ENCODE results near the gene ENO3.

ENO3 gene

DNA sequence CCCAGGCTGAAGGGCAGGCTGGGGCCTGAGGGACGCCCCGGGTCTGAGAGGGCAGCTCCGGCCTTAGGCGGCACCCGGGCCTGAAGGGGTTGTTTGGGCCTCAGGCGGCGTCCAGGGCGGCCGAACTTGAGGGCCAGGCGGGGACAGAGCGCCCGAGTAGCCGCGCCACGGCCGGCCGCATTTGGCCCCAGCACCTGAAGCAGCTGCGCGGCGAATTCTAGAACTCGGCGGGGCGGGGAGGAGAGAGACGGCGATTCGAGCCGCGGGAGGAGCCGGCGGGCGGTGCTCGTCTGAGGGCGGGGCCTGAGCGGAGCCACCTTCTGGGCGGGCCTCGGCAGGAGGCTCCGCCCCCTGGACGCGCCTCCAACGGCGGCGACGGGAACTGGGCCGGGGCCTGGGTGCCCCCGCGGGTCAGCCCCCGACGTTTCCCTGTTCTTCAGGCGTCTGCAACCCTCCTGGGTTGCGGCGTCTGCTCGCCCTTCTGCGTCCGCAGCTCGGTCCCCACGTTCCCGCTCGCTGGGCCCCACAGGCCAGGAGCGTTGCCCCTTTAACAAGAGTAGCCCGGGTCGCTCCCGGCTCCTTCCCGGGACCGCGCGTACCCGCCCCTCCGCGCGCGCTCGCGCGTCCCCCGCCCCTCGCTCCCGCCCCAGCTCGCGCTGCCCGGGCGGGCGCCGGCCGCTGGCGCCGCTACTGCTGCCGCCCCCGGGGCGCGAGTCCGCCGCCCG is 46.5 kb downstream of the ENO3 start, which contains the start of the genes INCA1 and KIF1C:
INCA1 (minus strand) TSS at position 221 of the 725 bp plus-strand sequence. CDS start 3,085 bp downstream, outside the sequence.
KIF1C (plus strand) TSS at position 649 of the 725 bp plus-strand sequence. CDS start 2,297 bp downstream, outside the sequence.
- DNase-seq (ENCODE audit: low spot score), result peak; percentile 100
- TF ChIP-seq CTCF (IDR thresholded peaks at IDR 0.05; ENCODE audit: extremely low read depth, missing control alignments), result no peak

DNA sequence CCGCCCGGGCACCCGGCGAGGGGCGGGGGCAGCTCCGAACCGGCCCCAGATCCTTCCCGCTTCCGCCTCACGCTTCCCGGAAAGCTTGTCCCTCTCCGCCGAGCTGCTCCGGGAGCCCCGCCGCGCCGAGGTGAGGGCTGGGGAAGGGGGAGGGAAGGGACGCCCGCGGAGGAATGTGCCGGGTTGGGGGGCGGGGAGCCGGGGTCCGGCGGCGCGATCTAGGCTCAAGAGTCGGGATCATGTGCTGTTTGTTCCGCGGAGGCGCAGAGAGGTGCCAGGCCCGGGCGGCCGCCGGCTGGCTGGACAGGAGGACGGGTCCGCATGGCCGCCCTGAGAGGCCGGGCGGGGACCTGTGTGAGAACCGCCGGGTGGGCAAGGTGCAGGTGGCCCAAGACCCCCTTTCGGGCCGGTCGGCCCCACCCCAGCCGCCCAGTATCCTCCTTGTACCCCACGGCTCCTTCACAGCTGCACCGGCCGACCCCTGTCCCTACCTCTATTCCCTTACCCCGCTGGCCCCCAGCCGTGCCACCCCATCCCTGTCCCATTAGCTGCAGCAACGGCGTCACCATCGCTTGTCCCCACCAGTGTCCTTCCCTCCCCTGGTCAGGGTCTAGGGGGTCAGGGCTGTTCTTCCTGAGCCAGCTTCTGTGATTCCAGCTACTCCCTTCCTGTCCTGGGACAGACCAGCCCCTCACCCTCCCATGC is 47.3 kb downstream of the ENO3 start:
- peak; percentile 32 for DNase-seq (ENCODE audit: low spot score)
- no peak for TF ChIP-seq CTCF (IDR thresholded peaks at IDR 0.05; ENCODE audit: extremely low read depth, missing control alignments)

GRCh38 chr17:4998732-4999429 is 48.0 kb downstream of the ENO3 start:
- peak; percentile 70 for DNase-seq (ENCODE audit: low spot score)
- TF ChIP-seq CTCF (IDR thresholded peaks at IDR 0.05; ENCODE audit: extremely low read depth, missing control alignments), result no peak

DNA sequence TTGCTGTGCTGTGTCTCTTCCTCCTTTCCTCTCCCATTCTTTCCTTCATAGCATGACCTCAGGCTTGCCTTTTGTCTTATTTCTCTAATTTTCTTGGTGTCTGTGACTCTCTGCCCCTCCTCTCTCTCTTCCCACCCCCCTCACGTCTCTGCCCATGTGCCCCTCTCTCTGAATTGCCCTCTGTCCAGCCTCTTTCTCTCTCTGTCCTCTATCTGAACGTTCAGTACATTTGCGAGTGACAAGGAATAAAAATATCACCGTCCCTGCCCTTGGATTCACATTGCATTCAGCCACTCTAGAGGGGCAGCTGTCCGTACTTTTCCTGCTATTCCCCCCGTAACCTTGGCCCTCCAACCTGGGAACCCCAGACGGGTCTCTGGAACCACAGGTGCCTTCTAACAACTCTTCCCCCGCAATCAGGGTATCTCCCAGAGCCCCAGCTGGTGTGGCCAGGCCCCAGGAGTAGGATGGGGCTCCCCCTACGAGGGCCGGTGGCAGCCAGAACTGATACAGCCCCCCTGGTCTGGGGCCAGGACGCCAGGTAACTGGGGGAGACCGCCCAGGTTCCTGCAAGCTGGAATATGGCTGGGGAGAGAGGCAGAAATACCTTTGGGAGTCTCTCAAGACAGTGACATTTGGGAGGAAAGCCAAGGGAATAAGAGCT is 48.6 kb downstream of the ENO3 start:
- DNase-seq (ENCODE audit: low spot score), result no peak
- TF ChIP-seq CTCF (IDR thresholded peaks at IDR 0.05; ENCODE audit: extremely low read depth, missing control alignments), result no peak

DNA sequence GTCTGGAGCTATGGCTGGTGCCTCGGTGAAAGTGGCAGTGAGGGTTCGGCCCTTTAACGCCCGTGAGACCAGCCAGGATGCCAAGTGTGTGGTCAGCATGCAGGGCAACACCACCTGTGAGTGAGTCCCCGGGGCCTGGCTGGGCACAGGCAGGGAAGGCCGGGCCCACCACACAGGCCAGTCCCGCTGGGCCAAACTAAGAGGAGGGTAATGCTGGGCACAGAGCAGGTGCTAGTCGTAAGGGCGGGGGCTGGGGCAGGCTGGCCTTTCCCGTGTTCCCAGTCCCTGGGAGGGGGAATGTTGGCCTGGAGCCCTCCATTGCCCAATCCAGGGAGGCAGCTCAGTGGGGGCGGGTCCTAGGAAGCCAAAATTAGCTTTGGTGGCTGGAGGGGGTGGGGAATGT is 49.3 kb downstream of the ENO3 start:
- no peak for DNase-seq (ENCODE audit: low spot score)
- no peak for TF ChIP-seq CTCF (IDR thresholded peaks at IDR 0.05; ENCODE audit: extremely low read depth, missing control alignments)

GRCh38 chr17:5002121-5002788 is 51.3 kb downstream of the ENO3 start:
- no peak for DNase-seq (ENCODE audit: low spot score)
- TF ChIP-seq CTCF (IDR thresholded peaks at IDR 0.05; ENCODE audit: extremely low read depth, missing control alignments), result no peak

All from GM20000 (cell line).